Measurements from ENCODE around the gene IRF5.

DNA sequence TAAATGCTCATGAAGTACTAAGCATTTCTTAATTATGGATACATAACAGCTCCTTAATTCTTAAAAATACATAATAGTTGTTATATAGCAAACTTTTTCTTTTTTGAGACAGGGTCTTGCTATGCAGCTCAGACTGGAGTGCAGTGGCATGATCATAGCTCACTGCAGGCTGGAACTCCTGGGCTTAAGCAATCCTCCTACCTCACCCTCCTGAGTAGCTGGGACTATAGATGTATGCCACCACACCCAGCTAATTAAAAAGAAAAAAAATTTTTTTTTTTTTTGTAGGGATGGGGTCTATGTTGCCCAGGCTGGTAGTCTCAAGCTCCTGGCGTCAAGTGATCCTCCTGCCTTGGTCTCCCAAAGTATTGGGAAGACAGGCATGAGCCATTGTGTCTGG, 30.9 kb downstream of the IRF5 start:
- TF ChIP-seq, protein P1, sequence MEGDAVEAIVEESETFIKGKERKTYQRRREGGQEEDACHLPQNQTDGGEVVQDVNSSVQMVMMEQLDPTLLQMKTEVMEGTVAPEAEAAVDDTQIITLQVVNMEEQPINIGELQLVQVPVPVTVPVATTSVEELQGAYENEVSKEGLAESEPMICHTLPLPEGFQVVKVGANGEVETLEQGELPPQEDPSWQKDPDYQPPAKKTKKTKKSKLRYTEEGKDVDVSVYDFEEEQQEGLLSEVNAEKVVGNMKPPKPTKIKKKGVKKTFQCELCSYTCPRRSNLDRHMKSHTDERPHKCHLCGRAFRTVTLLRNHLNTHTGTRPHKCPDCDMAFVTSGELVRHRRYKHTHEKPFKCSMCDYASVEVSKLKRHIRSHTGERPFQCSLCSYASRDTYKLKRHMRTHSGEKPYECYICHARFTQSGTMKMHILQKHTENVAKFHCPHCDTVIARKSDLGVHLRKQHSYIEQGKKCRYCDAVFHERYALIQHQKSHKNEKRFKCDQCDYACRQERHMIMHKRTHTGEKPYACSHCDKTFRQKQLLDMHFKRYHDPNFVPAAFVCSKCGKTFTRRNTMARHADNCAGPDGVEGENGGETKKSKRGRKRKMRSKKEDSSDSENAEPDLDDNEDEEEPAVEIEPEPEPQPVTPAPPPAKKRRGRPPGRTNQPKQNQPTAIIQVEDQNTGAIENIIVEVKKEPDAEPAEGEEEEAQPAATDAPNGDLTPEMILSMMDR (tag by site-specific recombination; IDR thresholded peaks at IDR 0.05) = no peak
- TF ChIP-seq, protein P2, sequence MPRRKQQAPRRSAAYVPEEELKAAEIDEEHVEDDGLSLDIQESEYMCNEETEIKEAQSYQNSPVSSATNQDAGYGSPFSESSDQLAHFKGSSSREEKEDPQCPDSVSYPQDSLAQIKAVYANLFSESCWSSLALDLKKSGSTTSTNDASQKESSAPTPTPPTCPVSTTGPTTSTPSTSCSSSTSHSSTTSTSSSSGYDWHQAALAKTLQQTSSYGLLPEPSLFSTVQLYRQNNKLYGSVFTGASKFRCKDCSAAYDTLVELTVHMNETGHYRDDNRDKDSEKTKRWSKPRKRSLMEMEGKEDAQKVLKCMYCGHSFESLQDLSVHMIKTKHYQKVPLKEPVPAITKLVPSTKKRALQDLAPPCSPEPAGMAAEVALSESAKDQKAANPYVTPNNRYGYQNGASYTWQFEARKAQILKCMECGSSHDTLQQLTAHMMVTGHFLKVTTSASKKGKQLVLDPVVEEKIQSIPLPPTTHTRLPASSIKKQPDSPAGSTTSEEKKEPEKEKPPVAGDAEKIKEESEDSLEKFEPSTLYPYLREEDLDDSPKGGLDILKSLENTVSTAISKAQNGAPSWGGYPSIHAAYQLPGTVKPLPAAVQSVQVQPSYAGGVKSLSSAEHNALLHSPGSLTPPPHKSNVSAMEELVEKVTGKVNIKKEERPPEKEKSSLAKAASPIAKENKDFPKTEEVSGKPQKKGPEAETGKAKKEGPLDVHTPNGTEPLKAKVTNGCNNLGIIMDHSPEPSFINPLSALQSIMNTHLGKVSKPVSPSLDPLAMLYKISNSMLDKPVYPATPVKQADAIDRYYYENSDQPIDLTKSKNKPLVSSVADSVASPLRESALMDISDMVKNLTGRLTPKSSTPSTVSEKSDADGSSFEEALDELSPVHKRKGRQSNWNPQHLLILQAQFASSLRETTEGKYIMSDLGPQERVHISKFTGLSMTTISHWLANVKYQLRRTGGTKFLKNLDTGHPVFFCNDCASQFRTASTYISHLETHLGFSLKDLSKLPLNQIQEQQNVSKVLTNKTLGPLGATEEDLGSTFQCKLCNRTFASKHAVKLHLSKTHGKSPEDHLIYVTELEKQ (tag by site-specific recombination; IDR thresholded peaks at IDR 0.05; ENCODE audit: borderline replicate concordance) = no peak
- TF ChIP-seq SCRT1 (tag by site-specific recombination; IDR thresholded peaks at IDR 0.05; ENCODE audit: borderline replicate concordance) = no peak
- TF ChIP-seq ZBTB8A (tag by site-specific recombination; IDR thresholded peaks at IDR 0.05) = no peak
- TF ChIP-seq ZBTB1 (tag by site-specific recombination; IDR thresholded peaks at IDR 0.05) = no peak
- TF ChIP-seq KLF10 (tag by site-specific recombination; IDR thresholded peaks at IDR 0.05) = no peak
- no peak for TF ChIP-seq BCL11A (tag by site-specific recombination; IDR thresholded peaks at IDR 0.05; ENCODE audit: low read depth)
- TF ChIP-seq, protein P3, sequence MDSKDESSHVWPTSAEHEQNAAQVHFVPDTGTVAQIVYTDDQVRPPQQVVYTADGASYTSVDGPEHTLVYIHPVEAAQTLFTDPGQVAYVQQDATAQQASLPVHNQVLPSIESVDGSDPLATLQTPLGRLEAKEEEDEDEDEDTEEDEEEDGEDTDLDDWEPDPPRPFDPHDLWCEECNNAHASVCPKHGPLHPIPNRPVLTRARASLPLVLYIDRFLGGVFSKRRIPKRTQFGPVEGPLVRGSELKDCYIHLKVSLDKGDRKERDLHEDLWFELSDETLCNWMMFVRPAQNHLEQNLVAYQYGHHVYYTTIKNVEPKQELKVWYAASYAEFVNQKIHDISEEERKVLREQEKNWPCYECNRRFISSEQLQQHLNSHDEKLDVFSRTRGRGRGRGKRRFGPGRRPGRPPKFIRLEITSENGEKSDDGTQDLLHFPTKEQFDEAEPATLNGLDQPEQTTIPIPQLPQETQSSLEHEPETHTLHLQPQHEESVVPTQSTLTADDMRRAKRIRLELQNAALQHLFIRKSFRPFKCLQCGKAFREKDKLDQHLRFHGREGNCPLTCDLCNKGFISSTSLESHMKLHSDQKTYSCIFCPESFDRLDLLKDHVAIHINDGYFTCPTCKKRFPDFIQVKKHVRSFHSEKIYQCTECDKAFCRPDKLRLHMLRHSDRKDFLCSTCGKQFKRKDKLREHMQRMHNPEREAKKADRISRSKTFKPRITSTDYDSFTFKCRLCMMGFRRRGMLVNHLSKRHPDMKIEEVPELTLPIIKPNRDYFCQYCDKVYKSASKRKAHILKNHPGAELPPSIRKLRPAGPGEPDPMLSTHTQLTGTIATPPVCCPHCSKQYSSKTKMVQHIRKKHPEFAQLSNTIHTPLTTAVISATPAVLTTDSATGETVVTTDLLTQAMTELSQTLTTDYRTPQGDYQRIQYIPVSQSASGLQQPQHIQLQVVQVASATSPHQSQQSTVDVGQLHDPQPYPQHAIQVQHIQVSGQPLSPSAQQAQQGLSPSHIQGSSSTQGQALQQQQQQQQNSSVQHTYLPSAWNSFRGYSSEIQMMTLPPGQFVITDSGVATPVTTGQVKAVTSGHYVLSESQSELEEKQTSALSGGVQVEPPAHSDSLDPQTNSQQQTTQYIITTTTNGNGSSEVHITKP (tag by site-specific recombination; IDR thresholded peaks at IDR 0.05) = no peak
- no peak for TF ChIP-seq ZNF558 (tag by site-specific recombination; IDR thresholded peaks at IDR 0.05)
- TF ChIP-seq ZNF221 (tag by site-specific recombination; IDR thresholded peaks at IDR 0.05; ENCODE audit: borderline replicate concordance) = no peak
- no peak for TF ChIP-seq IKZF3 (tag by site-specific recombination; IDR thresholded peaks at IDR 0.05)
- TF ChIP-seq ZNF121 (tag by site-specific recombination; IDR thresholded peaks at IDR 0.05) = no peak

Measured in HEK293 (cell line).